GM12878 (cell line): Measurements from ENCODE around the gene RHNO1. TPM values are rescaled to one million over a fixed set of nuclear protein-coding genes. Genes with fewer than 3 reads are reported as not detected.
A peak's percentile ranks its signal among the peaks of the same experiment; 100 is the strongest.

Experiments
- ATAC-seq: fragments of 200-7000 bp; cut with Tn5 transposase; 3 replicates; pipeline ENCODE4 v1.9.1; 2020; ENCODE audit warnings: mild to moderate bottlenecking, moderate library complexity
- BruUV-seq: library from RNA; stranded (reverse); fragments of 400-500 nt; replicated peaks from 2 replicates; lab custom pipeline; 2021; lab: Mats Ljungman, UMichigan
- CTCF ChIA-PET: fragments of 300-600 bp; sonication (Branson Sonifier 250); formaldehyde crosslinking; extraction: SDS; loops from one replicate; lab custom pipeline; 2021; ENCODE audit warnings: inconsistent platforms; lab: Yijun Ruan, JAX
- POLR2A ChIA-PET: fragments of 350-600 bp; formaldehyde crosslinking; extraction: SDS; loops from one replicate; lab custom pipeline; 2021; ENCODE audit warnings: inconsistent platforms; lab: Charles Lee
- RAD21 ChIA-PET: fragments of 300-600 bp; sonication (Branson Sonifier 250); formaldehyde crosslinking; loops from one replicate; lab custom pipeline; 2023; ENCODE audit warnings: antibody characterized with exemption; ENCODE audit not compliant: unreplicated experiment; lab: Charles Lee
- SMC1A ChIA-PET: fragments of 300-600 bp; sonication (Branson Sonifier 250); formaldehyde crosslinking; loops from one replicate; lab custom pipeline; 2023; ENCODE audit not compliant: unreplicated experiment, uncharacterized antibody; lab: Charles Lee
- DNase-seq: peaks from one replicate; pipeline ENCODE4 v3.0.0-alpha.2; 2011; ENCODE audit warnings: low read depth, low spot score
- FAIRE-seq: peaks from 3 replicates; lab custom pipeline; 2011; peaks lifted over from hg19 to GRCh38; lab: Jason Lieb, UNC
- H2AFZ ChIP-seq: 2 replicates; pipeline ENCODE4 v1.6.0; 2011; ENCODE audit warnings: low read depth, low read length, control low read depth; ENCODE audit not compliant: control insufficient read depth
- H3K27ac ChIP-seq: 2 replicates; pipeline ENCODE4 v1.5.1; 2011; ENCODE audit warnings: control low read depth; ENCODE audit not compliant: control insufficient read depth, insufficient read depth
- H3K27me3 ChIP-seq, 2 experiments: replicated peaks in 1 of 2; 2 replicates each; pipeline versions ENCODE4 v1.6.0 to v1.6.1; 2011; ENCODE audit warnings: low read length in 1 of 2; ENCODE audit not compliant: control insufficient read depth in 2 of 2, insufficient read depth in 2 of 2
- H3K36me3 ChIP-seq, 2 experiments: 2 replicates each; pipeline ENCODE4 v1.5.1; 2011; ENCODE audit warnings: low read length in 1 of 2; ENCODE audit not compliant: control insufficient read depth in 2 of 2, insufficient read depth in 2 of 2
- H3K4me1 ChIP-seq: 2 replicates; pipeline ENCODE4 v1.6.1; 2011; ENCODE audit warnings: mild to moderate bottlenecking, low read length, moderate library complexity, mixed read lengths; ENCODE audit not compliant: control insufficient read depth, insufficient read depth
- H3K4me2 ChIP-seq: 2 replicates; pipeline ENCODE4 v1.6.0; 2011; ENCODE audit warnings: control low read depth; ENCODE audit not compliant: control insufficient read depth, insufficient read depth
- H3K4me3 ChIP-seq: fragments of 200-600 bp; sonication (generic); 2 replicates; pipeline ENCODE4 v1.5.1; 2016
- H3K79me2 ChIP-seq: 2 replicates; pipeline ENCODE4 v1.6.0; 2011; ENCODE audit warnings: low read length; ENCODE audit not compliant: control insufficient read depth, insufficient read depth
- H3K9ac ChIP-seq: 2 replicates; pipeline ENCODE4 v1.8.0; 2011; ENCODE audit warnings: low read length, control low read depth, mixed read lengths; ENCODE audit not compliant: control insufficient read depth, insufficient read depth
- H3K9me3 ChIP-seq: replicated peaks from 3 replicates; pipeline ENCODE4 v1.5.1; 2011; ENCODE audit warnings: mild to moderate bottlenecking, low read length; ENCODE audit not compliant: control insufficient read depth, insufficient read depth
- H4K20me1 ChIP-seq: 2 replicates; pipeline ENCODE4 v1.6.0; 2011; ENCODE audit not compliant: control insufficient read depth, insufficient read depth
- GATAD2B ChIP-seq: fragments of 450-650 bp; conservative IDR thresholded peaks from 2 replicates; pipeline ENCODE4 v1.6.1; 2017; ENCODE audit warnings: low read depth, mild to moderate bottlenecking, moderate library complexity
- MTA2 ChIP-seq: fragments of 450-650 bp; IDR thresholded peaks from 2 replicates; pipeline ENCODE4 v1.6.1; 2016; ENCODE audit warnings: low read depth, mild to moderate bottlenecking, moderate library complexity
- NFYA ChIP-seq: IDR thresholded peaks from 2 replicates; pipeline ENCODE4 v1.6.1; 2011; ENCODE audit warnings: low read depth, mild to moderate bottlenecking, low read length, improper control_type of control experiment, borderline replicate concordance
- PRDM15 ChIP-seq: fragments of 450-650 bp; formaldehyde crosslinking; IDR thresholded peaks from 2 replicates; pipeline ENCODE4 v1.4.0; 2020; ENCODE audit warnings: mild to moderate bottlenecking, moderate library complexity
- RAD51 ChIP-seq: fragments of 450-650 bp; IDR thresholded peaks from 2 replicates; pipeline ENCODE4 v1.6.1; 2016; ENCODE audit warnings: moderate library complexity, mild to moderate bottlenecking, inconsistent platforms
- TBL1XR1 ChIP-seq: IDR thresholded peaks from 2 replicates; pipeline ENCODE4 v1.6.1; 2012; ENCODE audit warnings: low read depth, low read length, improper control_type of control experiment
- WRNIP1 ChIP-seq: IDR thresholded peaks from 2 replicates; pipeline ENCODE4 v1.6.1; 2011; ENCODE audit warnings: low read depth, low read length, improper control_type of control experiment, borderline replicate concordance
- WGBS: methylation state at CpG from one replicate; pipeline ENCODE4 v1.1.6; 2016; ENCODE audit warnings: low lambda C conversion rate; ENCODE audit not compliant: insufficient replicate concordance, insufficient coverage; ENCODE audit errors: missing lambda C conversion rate; 5-methylcytosine and 5-hydroxymethylcytosine counted together
- in situ Hi-C: fragments of 300-500 bp; cut with MboI; formaldehyde crosslinking; loops from 9 replicates; pipeline ENCODE4 v1.14.3; 2018; ENCODE audit warnings: mixed read lengths
- intact Hi-C: fragments of 100-400 bp; cut with micrococcal nuclease; formaldehyde crosslinking; loops from one replicate; pipeline ENCODE4 v1.14.2; 2022; ENCODE audit not compliant: unreplicated experiment
- polyA plus RNA-seq, 11 experiments: library from polyadenylated mRNA; depleted of rRNA in 4 of 11; unstranded in 6 of 11; stranded (reverse) in 5 of 11; fragments of >200 nt; fragmentation: Nextera tagmentation in 4 of 11; fragmentation: Illumina TruSeq in 1 of 11; extraction: Ambion mirVana in 4 of 11; extraction: Trizol in 1 of 11; gene quantifications; 1 replicate in 1 of 11; 2 replicates in 10 of 11; pipeline versions ENCODE4 v1.2.1 to v1.2.3, GENCODE V29; 2011 to 2016; ENCODE audit warnings: inconsistent platforms in 2 of 11, missing spikeins in 2 of 11, low read depth in 1 of 11
- total RNA-seq, 4 experiments: library from RNA; depleted of rRNA in 3 of 4; stranded (reverse); fragments of >200 nt in 3 of 4; fragmentation: Illumina TruSeq in 1 of 4; extraction: Trizol in 1 of 4; gene quantifications; 2 replicates each; pipeline versions ENCODE4 v1.2.1 to v1.2.3, GENCODE V29; 2013 to 2021
- TF ChIP-seq, protein P1 (sequence below): fragments of 450-650 bp; IDR thresholded peaks from 2 replicates; pipeline ENCODE4 v1.6.1; 2017; ENCODE audit warnings: low read depth, mild to moderate bottlenecking, moderate library complexity

Gene RHNO1
- total and polyA plus RNA-seq, 10 of the 15 experiments (the other 5 are each of a cell fraction or from before 2014, with no cell fraction given), result 27.9 to 91.6 (median 49.3) TPM

- TF ChIP-seq PRDM15 (CRISPR knock-in tag) (peak; percentile 82), GATAD2B (peak; percentile 81)
These were observed at the start of gene RHNO1, which contains the start of gene FOXM1 (continued) for GRCh38 chr12:2877047-2877952.

GRCh38 chr12:2829275-2829674, 47.7 kb upstream of the RHNO1 start:
- Histone ChIP-seq H4K20me1 (no peaks in the 10 kb centered on the region; the same call in 1 of the 2 replicates), H3K79me2 (no peaks in the 10 kb centered on the region), H3K9me3 (no peaks in the 10 kb centered on the region), H2AFZ (no peak overlapping the region), H3K36me3 (peaks cover 2 to 10% of the 10 kb centered on the region in 2 experiments), H3K4me3 (no peak overlapping the region), H3K27me3 (no peaks in the 10 kb centered on the region), H3K4me1 (no peaks in the 10 kb centered on the region), H3K9ac (no peak overlapping the region), H3K27ac (no peak overlapping the region), H3K4me2 (no peak overlapping the region)
- in situ Hi-C loops, result no loop called here
- ChIA-PET CTCF (no interaction called here), POLR2A (no interaction called here), SMC1A (no interaction called here), RAD21 (no interaction called here)
- intact Hi-C loops, result no loop called here
- 82% methylated on average over 6 of the region's 6 CpGs for WGBS
- TF ChIP-seq RAD51, result no peak
- TF ChIP-seq WRNIP1, result no peak
- no peak for TF ChIP-seq MTA2
- TF ChIP-seq, protein P1, sequence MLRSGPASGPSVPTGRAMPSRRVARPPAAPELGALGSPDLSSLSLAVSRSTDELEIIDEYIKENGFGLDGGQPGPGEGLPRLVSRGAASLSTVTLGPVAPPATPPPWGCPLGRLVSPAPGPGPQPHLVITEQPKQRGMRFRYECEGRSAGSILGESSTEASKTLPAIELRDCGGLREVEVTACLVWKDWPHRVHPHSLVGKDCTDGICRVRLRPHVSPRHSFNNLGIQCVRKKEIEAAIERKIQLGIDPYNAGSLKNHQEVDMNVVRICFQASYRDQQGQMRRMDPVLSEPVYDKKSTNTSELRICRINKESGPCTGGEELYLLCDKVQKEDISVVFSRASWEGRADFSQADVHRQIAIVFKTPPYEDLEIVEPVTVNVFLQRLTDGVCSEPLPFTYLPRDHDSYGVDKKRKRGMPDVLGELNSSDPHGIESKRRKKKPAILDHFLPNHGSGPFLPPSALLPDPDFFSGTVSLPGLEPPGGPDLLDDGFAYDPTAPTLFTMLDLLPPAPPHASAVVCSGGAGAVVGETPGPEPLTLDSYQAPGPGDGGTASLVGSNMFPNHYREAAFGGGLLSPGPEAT, result no peak
- TF ChIP-seq TBL1XR1, result no peak
- no peak for TF ChIP-seq NFYA
- DNase-seq, result no peak
- ATAC-seq, result no peak
- BruUV-seq, result no TSS peak
- no peak for FAIRE-seq
